MM.1S (cell line): Measurements from ENCODE around the gene CISD2.
A peak's percentile ranks its signal among the peaks of the same experiment; 100 is the strongest.

Experiments used
- DNase-seq: peaks from one replicate; pipeline ENCODE4 v3.0.0-alpha.2; 2015
- H2AFZ ChIP-seq: fragments of 300-600 bp; sonication (generic); 2 replicates; pipeline ENCODE4 v1.6.0; 2016; ENCODE audit warnings: antibody characterized with exemption, low read length
- H3F3A ChIP-seq: fragments of 300-600 bp; sonication (generic); 2 replicates; pipeline ENCODE4 v1.6.1; 2016; ENCODE audit warnings: mild to moderate bottlenecking, antibody characterized with exemption, low read length, moderate library complexity, mixed read lengths; ENCODE audit not compliant: insufficient read depth
- H3K27ac ChIP-seq: fragments of 300-600 bp; sonication (generic); 2 replicates; pipeline ENCODE4 v1.5.1; 2016; ENCODE audit warnings: mild to moderate bottlenecking, low read length
- H3K27me3 ChIP-seq: fragments of 300-600 bp; sonication (generic); replicated peaks from 2 replicates; pipeline ENCODE4 v1.6.0; 2016; ENCODE audit warnings: low read length; ENCODE audit not compliant: insufficient read depth
- H3K36me3 ChIP-seq: fragments of 300-600 bp; sonication (generic); replicated peaks from 2 replicates; pipeline ENCODE4 v1.6.1; 2016; ENCODE audit warnings: mild to moderate bottlenecking, low read length, mixed read lengths; ENCODE audit not compliant: insufficient read depth
- H3K4me1 ChIP-seq: fragments of 300-600 bp; sonication (generic); 2 replicates; pipeline ENCODE4 v1.6.1; 2016; ENCODE audit warnings: low read length, mixed read lengths
- H3K4me2 ChIP-seq: fragments of 300-600 bp; sonication (generic); 2 replicates; pipeline ENCODE4 v1.6.0; 2016; ENCODE audit warnings: low read depth, low read length
- H3K4me3 ChIP-seq: fragments of 300-600 bp; sonication (generic); 2 replicates; pipeline ENCODE4 v1.5.1; 2016; ENCODE audit warnings: low read length, mixed read lengths
- H3K79me2 ChIP-seq: fragments of 300-600 bp; sonication (generic); 2 replicates; pipeline ENCODE4 v1.6.1; 2016; ENCODE audit warnings: mixed run types, low read length, mixed read lengths
- H3K9ac ChIP-seq: fragments of 300-600 bp; sonication (generic); 2 replicates; pipeline ENCODE4 v1.6.1; 2016; ENCODE audit warnings: low read length, mixed read lengths
- H3K9me2 ChIP-seq: fragments of 300-600 bp; sonication (generic); replicated peaks from 2 replicates; pipeline ENCODE4 v1.6.1; 2016; ENCODE audit warnings: mild to moderate bottlenecking, low read length, mixed read lengths; ENCODE audit not compliant: insufficient read depth
- H3K9me3 ChIP-seq: fragments of 300-600 bp; sonication (generic); replicated peaks from 2 replicates; pipeline ENCODE4 v1.6.1; 2016; ENCODE audit warnings: mild to moderate bottlenecking, low read length, mixed read lengths; ENCODE audit not compliant: insufficient read depth
- H4K20me1 ChIP-seq: fragments of 300-600 bp; sonication (generic); 2 replicates; pipeline ENCODE4 v1.6.1; 2016; ENCODE audit warnings: mild to moderate bottlenecking, low read length, moderate library complexity, mixed read lengths; ENCODE audit not compliant: insufficient read depth
- EZH2 ChIP-seq: fragments of 300-600 bp; sonication (generic); optimal IDR thresholded peaks from 2 replicates; pipeline ENCODE3; 2017; ENCODE audit warnings: low read depth, mild to moderate bottlenecking, antibody characterized with exemption, low read length, mixed read lengths
- EZH2phosphoT487 ChIP-seq: fragments of 300-600 bp; sonication (generic); IDR thresholded peaks from 2 replicates; pipeline ENCODE4 v1.6.1; 2018; ENCODE audit warnings: antibody characterized with exemption, low read length
- TF ChIP-seq, protein P1 (sequence below): fragments of 300-600 bp; sonication (generic); IDR thresholded peaks from 2 replicates; pipeline ENCODE4 v1.5.1; 2016; ENCODE audit warnings: antibody characterized with exemption, low read length, mixed read lengths

CISD2 gene

DNA sequence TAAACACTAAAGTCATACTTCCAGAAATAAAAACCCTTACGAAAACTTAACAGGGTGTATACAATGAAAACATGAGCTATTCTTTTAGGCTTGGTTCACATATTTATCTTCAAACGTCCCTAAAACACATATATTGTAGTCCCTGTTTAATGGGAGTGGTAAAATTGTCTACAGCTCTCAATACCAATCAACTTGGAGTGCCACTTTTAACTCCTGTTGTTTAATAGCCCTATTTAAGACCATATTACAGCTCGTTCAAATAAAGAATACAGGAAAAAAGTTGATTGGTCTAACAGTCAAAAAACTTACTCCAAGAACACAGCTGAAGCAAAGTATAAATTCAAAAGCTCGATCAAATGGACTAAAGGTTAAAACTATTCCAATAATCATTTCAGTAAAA, 45.3 kb upstream of the CISD2 start:
- H3K9me2 ChIP-seq, result no peaks in the 10 kb centered on the region
- DNase-seq, result no peak
- H3K36me3 ChIP-seq, result peaks cover 19% of the 10 kb centered on the region; the same call in 1 of the 2 replicates
- no peak overlapping the region for H3K27ac ChIP-seq
- TF ChIP-seq, protein P1, sequence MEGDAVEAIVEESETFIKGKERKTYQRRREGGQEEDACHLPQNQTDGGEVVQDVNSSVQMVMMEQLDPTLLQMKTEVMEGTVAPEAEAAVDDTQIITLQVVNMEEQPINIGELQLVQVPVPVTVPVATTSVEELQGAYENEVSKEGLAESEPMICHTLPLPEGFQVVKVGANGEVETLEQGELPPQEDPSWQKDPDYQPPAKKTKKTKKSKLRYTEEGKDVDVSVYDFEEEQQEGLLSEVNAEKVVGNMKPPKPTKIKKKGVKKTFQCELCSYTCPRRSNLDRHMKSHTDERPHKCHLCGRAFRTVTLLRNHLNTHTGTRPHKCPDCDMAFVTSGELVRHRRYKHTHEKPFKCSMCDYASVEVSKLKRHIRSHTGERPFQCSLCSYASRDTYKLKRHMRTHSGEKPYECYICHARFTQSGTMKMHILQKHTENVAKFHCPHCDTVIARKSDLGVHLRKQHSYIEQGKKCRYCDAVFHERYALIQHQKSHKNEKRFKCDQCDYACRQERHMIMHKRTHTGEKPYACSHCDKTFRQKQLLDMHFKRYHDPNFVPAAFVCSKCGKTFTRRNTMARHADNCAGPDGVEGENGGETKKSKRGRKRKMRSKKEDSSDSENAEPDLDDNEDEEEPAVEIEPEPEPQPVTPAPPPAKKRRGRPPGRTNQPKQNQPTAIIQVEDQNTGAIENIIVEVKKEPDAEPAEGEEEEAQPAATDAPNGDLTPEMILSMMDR, result no peak
- H3K79me2 ChIP-seq, result peaks cover 89% of the 10 kb centered on the region
- peaks cover 33% of the 10 kb centered on the region; the same call in 1 of the 2 replicates for H3K4me1 ChIP-seq
- H3K4me3 ChIP-seq, result peak overlapping the region; percentile 84; the same call in 1 of the 2 replicates
- H3K27me3 ChIP-seq, result no peaks in the 10 kb centered on the region
- H3F3A ChIP-seq, result peaks cover 21% of the 10 kb centered on the region
- H4K20me1 ChIP-seq, result peaks cover 70% of the 10 kb centered on the region
- H2AFZ ChIP-seq, result no peak overlapping the region
- no peaks in the 10 kb centered on the region for H3K9me3 ChIP-seq
- H3K4me2 ChIP-seq, result peak overlapping the region; percentile 87; the same call in 1 of the 2 replicates
- no peak overlapping the region for H3K9ac ChIP-seq

DNA sequence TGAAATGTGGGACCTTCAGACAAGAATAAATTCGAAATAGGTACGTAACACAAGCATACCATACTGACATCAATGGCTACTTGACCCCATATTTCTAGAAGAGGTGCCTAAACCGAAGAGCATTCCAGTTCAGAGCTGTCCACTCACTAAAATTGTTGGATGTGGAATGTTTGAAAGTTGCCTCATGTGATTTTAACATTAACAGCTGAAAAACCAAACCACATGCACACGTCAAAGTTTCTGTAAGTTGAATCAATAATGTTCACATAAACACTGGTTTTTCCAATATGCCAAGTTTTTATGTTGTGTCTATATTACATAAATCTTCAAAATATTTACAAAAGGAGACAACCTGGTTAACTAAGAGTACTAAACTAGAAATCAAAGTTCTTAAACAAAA, 44.9 kb upstream of the CISD2 start:
- Histone ChIP-seq H3K9me2 (no peaks in the 10 kb centered on the region), H3K9ac (no peak overlapping the region; the same call in 1 of the 2 replicates), H3K4me1 (peaks cover 33% of the 10 kb centered on the region; the same call in 1 of the 2 replicates), H3K36me3 (peaks cover 19% of the 10 kb centered on the region; the same call in 1 of the 2 replicates), H3K27me3 (no peaks in the 10 kb centered on the region), H3K4me3 (peak overlapping the region; percentile 84), H2AFZ (no peak overlapping the region), H3K4me2 (peak overlapping the region; percentile 87), H3K27ac (no peak overlapping the region), H3F3A (peaks cover 26% of the 10 kb centered on the region), H4K20me1 (peaks cover 66% of the 10 kb centered on the region), H3K79me2 (peaks cover 85% of the 10 kb centered on the region), H3K9me3 (no peaks in the 10 kb centered on the region)
- DNase-seq, result no peak
- TF ChIP-seq, protein P1, result no peak
- TF ChIP-seq EZH2 (no peak), EZH2phosphoT487 (no peak)

DNA sequence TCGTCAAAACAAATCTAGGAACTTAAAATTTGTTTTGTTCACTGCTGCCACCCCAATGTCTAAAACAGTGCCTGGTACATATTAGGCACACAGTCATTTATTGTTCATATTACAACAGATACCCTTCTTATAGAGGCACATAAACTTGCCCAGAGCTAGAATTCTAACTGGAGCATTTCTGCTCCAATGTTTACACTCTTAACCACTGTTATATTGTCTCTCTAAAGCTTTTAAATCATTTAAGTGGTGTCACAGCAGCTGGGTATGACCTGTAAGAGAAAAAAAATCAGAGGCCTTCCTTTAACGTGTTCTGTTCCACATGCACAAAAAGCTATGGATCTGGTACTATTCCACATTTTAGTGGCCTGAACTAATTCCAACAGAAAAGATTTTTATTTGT, 44.4 kb upstream of the CISD2 start:
- Histone ChIP-seq H3K27me3 (no peaks in the 10 kb centered on the region), H3K36me3 (peaks cover 17% of the 10 kb centered on the region; the same call in 1 of the 2 replicates), H3F3A (peaks cover 31% of the 10 kb centered on the region), H3K27ac (no peak overlapping the region), H4K20me1 (peaks cover 61% of the 10 kb centered on the region), H3K9me2 (no peaks in the 10 kb centered on the region), H3K9ac (peak overlapping the region; percentile 100; the same call in 1 of the 2 replicates), H3K4me2 (peak overlapping the region; percentile 87), H3K4me1 (peaks cover 35% of the 10 kb centered on the region; the same call in 1 of the 2 replicates), H3K79me2 (peaks cover 80% of the 10 kb centered on the region), H2AFZ (no peak overlapping the region), H3K4me3 (peak overlapping the region; percentile 84), H3K9me3 (no peaks in the 10 kb centered on the region)
- no peak for DNase-seq
- no peak for TF ChIP-seq EZH2
- TF ChIP-seq, protein P1, result no peak
- TF ChIP-seq EZH2phosphoT487, result no peak
